H1 (cell line): ENCODE results near the gene TPPP. TPM values are rescaled to one million over a fixed set of nuclear protein-coding genes. Genes with fewer than 3 reads are reported as not detected.
A peak's percentile ranks its signal among the peaks of the same experiment; 100 is the strongest.
"Not testable (repeated sequence)": the region's sequence is repeated elsewhere in the genome, so short reads cannot be mapped to it uniquely, and the experiment has no call there.

Experiments
- CTCF ChIA-PET: fragments of 300-600 bp; sonication (Branson Sonifier 250); formaldehyde crosslinking; loops from one replicate; lab custom pipeline; 2021; ENCODE audit not compliant: partially characterized antibody; lab: Charles Lee
- POLR2A ChIA-PET: fragments of 300-600 bp; sonication (Branson Sonifier 250); formaldehyde crosslinking; loops from one replicate; lab custom pipeline; 2021; ENCODE audit warnings: inconsistent platforms; ENCODE audit not compliant: partially characterized antibody; lab: Charles Lee
- DNase-seq, 2 experiments: peaks; one replicate each; pipeline versions ENCODE4 v3.0.0 to v3.0.0-alpha.2; 2010 to 2022; ENCODE audit warnings: low spot score in 2 of 2, low read depth in 1 of 2, mixed read lengths in 1 of 2
- FAIRE-seq: peaks from 2 replicates; lab custom pipeline; 2011; peaks lifted over from hg19 to GRCh38; lab: Jason Lieb, UNC
- H2AFZ ChIP-seq: 2 replicates; pipeline ENCODE4 v1.8.1; 2012; ENCODE audit warnings: low read length, inconsistent platforms
- H2AK5ac ChIP-seq: 2 replicates; pipeline ENCODE4 v1.6.1; 2013; ENCODE audit warnings: low read depth, low read length
- H2BK120ac ChIP-seq: replicated peaks from 2 replicates; pipeline ENCODE3; 2013; ENCODE audit warnings: low read depth, low read length, inconsistent platforms
- H2BK12ac ChIP-seq: 2 replicates; pipeline ENCODE4 v1.6.1; 2013; ENCODE audit warnings: low read depth, low read length
- H2BK15ac ChIP-seq: 2 replicates; pipeline ENCODE4 v1.6.1; 2013; ENCODE audit warnings: low read length
- H2BK20ac ChIP-seq: 2 replicates; pipeline ENCODE4 v1.6.1; 2013; ENCODE audit warnings: low read length
- H2BK5ac ChIP-seq: 2 replicates; pipeline ENCODE4 v1.6.1; 2013; ENCODE audit warnings: low read depth, low read length
- H3K14ac ChIP-seq: 2 replicates; pipeline ENCODE4 v1.6.1; 2013; ENCODE audit warnings: inconsistent platforms; ENCODE audit not compliant: insufficient read length
- H3K18ac ChIP-seq: 2 replicates; pipeline ENCODE4 v1.6.1; 2013; ENCODE audit warnings: low read length; ENCODE audit errors: extremely low read depth
- H3K23ac ChIP-seq: 2 replicates; pipeline ENCODE4 v1.6.1; 2013; ENCODE audit warnings: inconsistent platforms; ENCODE audit not compliant: insufficient read length
- H3K23me2 ChIP-seq: 2 replicates; pipeline ENCODE4 v1.6.1; 2013; ENCODE audit warnings: low read depth, low read length
- H3K27ac ChIP-seq: 2 replicates; pipeline ENCODE4 v1.6.1; 2011; ENCODE audit warnings: low read depth, low read length, inconsistent platforms
- H3K27me3 ChIP-seq, 4 experiments: replicated peaks in 1 of 4; 1 replicate in 1 of 4; 2 replicates in 3 of 4; pipeline versions ENCODE4 v1.6.1 to v1.8.1; 2011 to 2013; ENCODE audit warnings: low read length in 3 of 4, mild to moderate bottlenecking in 3 of 4, inconsistent platforms in 2 of 4, mixed read lengths in 2 of 4, moderate library complexity in 1 of 4; ENCODE audit not compliant: control insufficient read depth in 3 of 4, insufficient read depth in 3 of 4; ENCODE audit errors: extremely low read depth in 1 of 4
- H3K36me3 ChIP-seq, 4 experiments: 2 replicates each; pipeline versions ENCODE4 v1.6.1 to v1.8.1; 2011 to 2013; ENCODE audit warnings: mild to moderate bottlenecking in 4 of 4, low read length in 3 of 4, moderate library complexity in 2 of 4, control low read depth in 1 of 4, inconsistent platforms in 1 of 4; ENCODE audit not compliant: insufficient read depth in 4 of 4, control insufficient read depth in 2 of 4
- H3K4ac ChIP-seq: replicated peaks from 2 replicates; pipeline ENCODE3; 2013; ENCODE audit warnings: low read length, low read depth, mixed read lengths, inconsistent platforms; ENCODE audit not compliant: insufficient read length
- H3K4me1 ChIP-seq, 4 experiments: replicated peaks in 1 of 4; 1 replicate in 1 of 4; 2 replicates in 3 of 4; pipeline versions ENCODE4 v1.6.1 to v1.8.1; 2011 to 2013; ENCODE audit warnings: low read length in 3 of 4, inconsistent platforms in 2 of 4, mixed read lengths in 1 of 4; ENCODE audit not compliant: insufficient read depth in 4 of 4, control insufficient read depth in 3 of 4
- H3K4me2 ChIP-seq, 2 experiments: 2 replicates each; pipeline versions ENCODE4 v1.6.1 to v1.8.1; 2011 to 2013; ENCODE audit warnings: low read depth in 2 of 2, low read length in 2 of 2, control low read depth in 1 of 2, inconsistent platforms in 1 of 2, mild to moderate bottlenecking in 1 of 2; ENCODE audit not compliant: insufficient read depth in 1 of 2
- H3K4me3 ChIP-seq, 4 experiments: fragments of 200-600, 300-600 bp in 1 of 4; sonication (generic), shearing (Covaris generic), sonication (Bioruptor Twin) in 1 of 4; 2 replicates each; pipeline versions ENCODE4 v1.5.1 to v1.8.1; 2011 to 2016; ENCODE audit warnings: low read length in 4 of 4, low read depth in 3 of 4, control low read depth in 2 of 4, inconsistent platforms in 2 of 4, mild to moderate bottlenecking in 2 of 4, mixed read lengths in 1 of 4, moderate library complexity in 1 of 4; ENCODE audit not compliant: insufficient read depth in 2 of 4; ENCODE audit errors: extremely low read depth in 1 of 4
- H3K56ac ChIP-seq: replicated peaks from 2 replicates; pipeline ENCODE3; 2013; ENCODE audit warnings: low read depth, mild to moderate bottlenecking, mixed read lengths, low read length, inconsistent platforms; ENCODE audit not compliant: insufficient read length
- H3K79me1 ChIP-seq: 2 replicates; pipeline ENCODE4 v1.6.1; 2013; ENCODE audit warnings: low read depth, low read length, control low read depth
- H3K79me2 ChIP-seq, 2 experiments: 2 replicates each; pipeline versions ENCODE4 v1.6.1 to v1.8.1; 2012 to 2013; ENCODE audit warnings: low read length in 2 of 2, mild to moderate bottlenecking in 2 of 2, inconsistent platforms in 1 of 2; ENCODE audit not compliant: insufficient read depth in 2 of 2, control insufficient read depth in 1 of 2
- H3K9ac ChIP-seq, 4 experiments: replicated peaks in 1 of 4; 1 replicate in 1 of 4; 2 replicates in 3 of 4; pipeline versions ENCODE4 v1.6.1 to v1.8.1; 2011 to 2013; ENCODE audit warnings: low read depth in 3 of 4, low read length in 3 of 4, control low read depth in 2 of 4, mild to moderate bottlenecking in 2 of 4, moderate library complexity in 2 of 4, inconsistent platforms in 1 of 4; ENCODE audit errors: extremely low read depth in 1 of 4
- H3K9me3 ChIP-seq, 2 experiments: 2 replicates each; pipeline versions ENCODE4 v1.6.1 to v1.8.1; 2012 to 2013; ENCODE audit warnings: mild to moderate bottlenecking in 2 of 2, moderate library complexity in 2 of 2, control low read depth in 1 of 2, inconsistent platforms in 1 of 2, low read depth in 1 of 2, low read length in 1 of 2, mixed read lengths in 1 of 2; ENCODE audit not compliant: insufficient read depth in 2 of 2
- H4K20me1 ChIP-seq, 2 experiments: replicated peaks in 1 of 2; 2 replicates each; pipeline versions ENCODE3 to v1.8.1; 2011 to 2013; ENCODE audit warnings: inconsistent platforms in 2 of 2, low read length in 2 of 2, mild to moderate bottlenecking in 1 of 2; ENCODE audit not compliant: insufficient read depth in 2 of 2, control insufficient read depth in 1 of 2
- H4K5ac ChIP-seq: 2 replicates; pipeline ENCODE4 v1.6.1; 2013; ENCODE audit warnings: low read length, low read depth, mixed read lengths, inconsistent platforms; ENCODE audit not compliant: insufficient read length
- H4K8ac ChIP-seq: 2 replicates; pipeline ENCODE4 v1.8.0; 2013; ENCODE audit warnings: mild to moderate bottlenecking, moderate library complexity, low read length, inconsistent platforms; ENCODE audit not compliant: insufficient read depth; ENCODE audit errors: extremely low read depth
- H4K91ac ChIP-seq: replicated peaks from 2 replicates; pipeline ENCODE3; 2013; ENCODE audit warnings: low read length, mixed read lengths, inconsistent platforms; ENCODE audit not compliant: insufficient read length
- CHD2 ChIP-seq: IDR thresholded peaks from 2 replicates; pipeline ENCODE4 v1.6.1; 2012; ENCODE audit warnings: low read length, improper control_type of control experiment
- KDM4A ChIP-seq: IDR thresholded peaks from one replicate; pipeline ENCODE4 v1.7.1; 2012; ENCODE audit warnings: low read depth, mild to moderate bottlenecking, moderate library complexity, low read length, inconsistent platforms; ENCODE audit not compliant: severe bottlenecking
- MAFK ChIP-seq: IDR thresholded peaks from 2 replicates; pipeline ENCODE4 v1.6.1; 2012; ENCODE audit warnings: low read depth, mild to moderate bottlenecking, improper control_type of control experiment, low read length
- RFX5 ChIP-seq: IDR thresholded peaks from 2 replicates; pipeline ENCODE4 v1.6.1; 2011; ENCODE audit warnings: low read depth, low read length, improper control_type of control experiment, borderline replicate concordance
- WGBS, 2 experiments: shearing (Covaris generic) in 1 of 2; methylation state at CpG; one replicate each; pipeline versions ENCODE4 v1.1.6 to v1.1.7; 2013 to 2015; ENCODE audit warnings: low lambda C conversion rate in 2 of 2, mixed read lengths in 2 of 2, inconsistent platforms in 1 of 2, low coverage in 1 of 2, missing lambda C conversion rate in 1 of 2; ENCODE audit not compliant: insufficient replicate concordance in 2 of 2, insufficient coverage in 1 of 2, insufficient read length in 1 of 2; ENCODE audit errors: extremely low coverage in 1 of 2, missing lambda C conversion rate in 1 of 2; 5-methylcytosine and 5-hydroxymethylcytosine counted together
- polyA plus RNA-seq, 7 experiments: library from polyadenylated mRNA; depleted of rRNA in 3 of 7; stranded (reverse) in 5 of 7; unstranded in 2 of 7; fragments of >200 nt in 5 of 7; fragments of 200-250 nt in 2 of 7; gene quantifications; 1 replicate in 5 of 7; 2 replicates in 1 of 7; 4 replicates in 1 of 7; pipeline versions ENCODE4 v1.2.1 to v1.2.3, GENCODE V29; 2011 to 2013; ENCODE audit warnings: missing spikeins in 2 of 7, mixed read lengths in 2 of 7
- total RNA-seq: library from RNA; stranded (reverse); fragmentation: NEBNext Ultra II Directional; extraction: Animal tissue kit (Norgen Biotek cat#: 25700); gene quantifications from 2 replicates; pipeline ENCODE4 v1.2.1, GENCODE V29; 2021

The TPPP gene
- total and polyA plus RNA-seq, 2 of the 8 experiments (the other 6 are each of a cell fraction or from before 2014, with no cell fraction given) = 0.36 to 0.93 TPM

- TF ChIP-seq CHD2 (no peak), MAFK (no peak), KDM4A (no peak), RFX5 (no peak)
These were observed 59.6 kb downstream of the TPPP start (continued) for GRCh38 chr5:633501-633955.

- H3K27ac ChIP-seq, H2AFZ ChIP-seq, H3K23me2 ChIP-seq, H4K20me1 ChIP-seq, POLR2A ChIA-PET, H3K23ac ChIP-seq, H3K18ac ChIP-seq, H3K79me1 ChIP-seq, H4K5ac ChIP-seq, H3K14ac ChIP-seq, H2BK120ac ChIP-seq, H3K4ac ChIP-seq, H3K4me2 ChIP-seq, H2BK12ac ChIP-seq, H2BK5ac ChIP-seq, H3K79me2 ChIP-seq, H3K56ac ChIP-seq, H2BK15ac ChIP-seq, H3K4me3 ChIP-seq, H3K9me3 ChIP-seq, H3K9ac ChIP-seq, H4K91ac ChIP-seq, H3K4me1 ChIP-seq, H4K8ac ChIP-seq, H3K27me3 ChIP-seq, H2BK20ac ChIP-seq, H2AK5ac ChIP-seq: not testable (repeated sequence)
- WGBS, 2 experiments = 77% methylated on average over 15 of the region's 21 CpGs; no CpG with 5 or more reads in 1 of the 2 experiments
- peaks cover under 1 to 31% (median 22%) of the 10 kb centered on the region in 4 experiments; a peak in 6 of 8 replicates for H3K36me3 ChIP-seq
- CTCF ChIA-PET = interaction anchor here (0.9 to 1.2 kb wide), 2 partner anchors 14 to 159 kb away, joined by 3 read pairs; no protein-coding TSS in a partner anchor
- DNase-seq (peak in 1 of 2 experiments; percentile 42), FAIRE-seq (peak; percentile 76)
These were observed 64.6 kb downstream of the TPPP start for GRCh38 chr5:628351-629205.
